ENCODE data around the gene STX2. TPM values are rescaled to one million over a fixed set of nuclear protein-coding genes. Genes with fewer than 3 reads are reported as not detected.
A peak's percentile ranks its signal among the peaks of the same experiment; 100 is the strongest.

Gene STX2
- total RNA-seq, 1 donor from 2014 or later = 20.5 TPM

- Mint-ChIP-seq H3K4me3 (ENCODE audit: low read depth) (no peak overlapping the region), H3K36me3 (ENCODE audit: insufficient read depth) (peaks cover 19% of the 10 kb centered on the region), H3K4me1 (ENCODE audit: low read depth) (peaks cover 27% of the 10 kb centered on the region), H3K9me3 (ENCODE audit: low read depth) (no peaks in the 10 kb centered on the region), H3K27me3 (peaks cover 10% of the 10 kb centered on the region), H3K27ac (peak overlapping the region; percentile 2)
- DNase-seq (ENCODE audit: low spot score, unreplicated experiment) = no peak
- no peak for TF ChIP-seq CTCF (IDR thresholded peaks at IDR 0.05; ENCODE audit: unreplicated experiment)
These were observed 40.8 kb upstream of the STX2 start for GRCh38 chr12:130879781-130880389.

GRCh38 chr12:130879212-130879686 is 40.2 kb upstream of the STX2 start:
- no peak overlapping the region for H3K4me3 Mint-ChIP-seq (ENCODE audit: low read depth)
- no peak for DNase-seq (ENCODE audit: low spot score, unreplicated experiment)
- H3K36me3 Mint-ChIP-seq (ENCODE audit: insufficient read depth) = peaks cover 25% of the 10 kb centered on the region
- H3K27me3 Mint-ChIP-seq = peaks cover 10% of the 10 kb centered on the region
- H3K27ac Mint-ChIP-seq = peak overlapping the region; percentile 46
- peaks cover 32% of the 10 kb centered on the region for H3K4me1 Mint-ChIP-seq (ENCODE audit: low read depth)
- no peak for TF ChIP-seq CTCF (IDR thresholded peaks at IDR 0.05; ENCODE audit: unreplicated experiment)
- H3K9me3 Mint-ChIP-seq (ENCODE audit: low read depth) = no peaks in the 10 kb centered on the region

- peaks cover 37% of the 10 kb centered on the region for H3K4me1 Mint-ChIP-seq (ENCODE audit: low read depth)
- no peaks in the 10 kb centered on the region for H3K9me3 Mint-ChIP-seq (ENCODE audit: low read depth)
- H3K27ac Mint-ChIP-seq = peak overlapping the region; percentile 76
- peaks cover 31% of the 10 kb centered on the region for H3K36me3 Mint-ChIP-seq (ENCODE audit: insufficient read depth)
- DNase-seq (ENCODE audit: low spot score, unreplicated experiment) = no peak
- peaks cover 10% of the 10 kb centered on the region for H3K27me3 Mint-ChIP-seq
- TF ChIP-seq CTCF (IDR thresholded peaks at IDR 0.05; ENCODE audit: unreplicated experiment) = no peak
- no peak overlapping the region for H3K4me3 Mint-ChIP-seq (ENCODE audit: low read depth)
These were observed 39.4 kb upstream of the STX2 start for GRCh38 chr12:130878193-130879185.

- DNase-seq (ENCODE audit: low spot score, unreplicated experiment) = no peak
- no peak overlapping the region for H3K4me3 Mint-ChIP-seq (ENCODE audit: low read depth)
- H3K27ac Mint-ChIP-seq = no peak overlapping the region
- H3K9me3 Mint-ChIP-seq (ENCODE audit: low read depth) = no peaks in the 10 kb centered on the region
- TF ChIP-seq CTCF (IDR thresholded peaks at IDR 0.05; ENCODE audit: unreplicated experiment) = no peak
- peaks cover 39% of the 10 kb centered on the region for H3K36me3 Mint-ChIP-seq (ENCODE audit: insufficient read depth)
- H3K27me3 Mint-ChIP-seq = peaks cover 6% of the 10 kb centered on the region
- H3K4me1 Mint-ChIP-seq (ENCODE audit: low read depth) = peaks cover 44% of the 10 kb centered on the region
These were observed 38.3 kb upstream of the STX2 start for GRCh38 chr12:130877333-130877732.

- peaks cover 39% of the 10 kb centered on the region for H3K36me3 Mint-ChIP-seq (ENCODE audit: insufficient read depth)
- no peaks in the 10 kb centered on the region for H3K9me3 Mint-ChIP-seq (ENCODE audit: low read depth)
- H3K27ac Mint-ChIP-seq = no peak overlapping the region
- peaks cover 6% of the 10 kb centered on the region for H3K27me3 Mint-ChIP-seq
- peak; percentile 13 for TF ChIP-seq CTCF (IDR thresholded peaks at IDR 0.05; ENCODE audit: unreplicated experiment)
- DNase-seq (ENCODE audit: low spot score, unreplicated experiment) = no peak
- no peak overlapping the region for H3K4me3 Mint-ChIP-seq (ENCODE audit: low read depth)
- H3K4me1 Mint-ChIP-seq (ENCODE audit: low read depth) = peaks cover 44% of the 10 kb centered on the region
These were observed 37.7 kb upstream of the STX2 start for GRCh38 chr12:130876758-130877157.

All from progenitor cell of endocrine pancreas (in vitro differentiated cells).